HL-60/S4 treated with phorbol 12-myristate 13-acetate at 8.2 ng/mL for 4 days and 3 days (cell line): ENCODE measurements around the gene GJD4.

Experiments used
- in situ Hi-C: fragments of 300-500 bp; cut with MboI; formaldehyde crosslinking; loops from 2 replicates; pipeline ENCODE4 v1.15.0; 2022; ENCODE audit warnings: low sequenced_read_pairs

GJD4 gene

GRCh38 chr10:35613597-35614226 lies 8.6 kb downstream of the GJD4 start:
- in situ Hi-C loops, result no loop called here

DNA sequence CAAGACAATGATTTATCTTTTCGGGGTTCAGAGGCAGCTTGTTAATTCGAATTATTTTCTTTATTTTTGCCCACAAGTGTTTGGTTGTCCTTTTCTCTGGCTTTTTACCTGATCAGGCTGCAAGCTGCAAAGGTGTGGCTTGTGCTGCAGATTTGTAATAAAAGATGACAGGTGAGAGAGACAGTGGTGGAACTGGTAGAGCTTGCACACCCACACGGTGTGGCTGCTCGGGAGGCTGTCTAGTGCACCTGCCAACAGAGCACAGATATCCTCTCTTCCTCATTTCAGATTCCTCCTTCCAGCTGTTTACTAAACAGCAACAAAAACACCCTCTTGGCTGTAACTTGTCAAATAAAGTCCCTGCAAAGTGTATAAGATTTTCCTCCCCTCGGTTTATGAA lies 9.2 kb downstream of the GJD4 start:
- in situ Hi-C loops, result no loop called here

DNA sequence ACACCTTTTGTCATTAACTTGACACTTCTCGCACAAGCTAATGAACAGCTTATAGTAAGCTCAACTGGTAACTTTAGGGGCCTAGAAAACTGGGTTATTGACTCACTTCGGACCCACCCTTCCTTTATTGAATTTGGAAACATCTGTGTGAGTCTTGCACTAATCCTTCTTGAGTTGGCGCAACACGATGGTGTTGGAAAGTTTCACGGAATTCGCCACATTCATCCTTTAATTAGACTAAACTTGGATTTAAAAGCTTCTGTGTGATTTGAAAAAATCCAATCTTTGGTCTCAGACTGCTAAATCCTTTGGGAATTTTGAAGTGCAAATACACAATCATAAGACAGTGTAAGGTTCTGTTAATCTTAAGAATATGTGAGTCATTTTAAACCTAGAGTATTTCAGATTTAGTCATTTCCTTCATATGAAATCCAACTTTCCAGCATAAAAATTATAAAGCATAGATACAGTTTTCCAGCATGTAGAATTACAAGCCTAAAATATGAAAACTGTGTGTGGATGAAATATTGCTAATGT lies 21.9 kb downstream of the GJD4 start:
- in situ Hi-C loops, result no loop called here

- in situ Hi-C loops, result no loop called here
Observed at GRCh38 chr10:35631404-35631803, 26.3 kb downstream of the GJD4 start.

DNA sequence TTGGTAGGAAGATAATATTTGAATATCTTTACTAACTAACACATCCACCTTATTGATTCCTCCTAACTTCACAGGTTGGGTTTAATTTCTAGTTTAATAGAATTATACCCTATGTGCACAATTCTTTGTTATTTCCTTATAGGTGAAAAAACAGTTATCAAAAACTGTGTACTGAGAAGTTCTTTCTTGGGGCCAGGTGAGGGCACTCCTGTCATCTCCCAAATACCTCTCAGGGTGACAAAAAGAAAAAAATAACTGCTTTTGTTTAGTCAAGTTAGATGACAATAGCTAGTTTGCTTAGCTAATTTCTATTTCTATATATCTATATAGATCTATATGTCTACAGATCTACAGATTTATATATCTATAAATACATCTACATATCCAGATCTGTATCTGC lies 26.9 kb downstream of the GJD4 start:
- in situ Hi-C loops, result no loop called here

DNA sequence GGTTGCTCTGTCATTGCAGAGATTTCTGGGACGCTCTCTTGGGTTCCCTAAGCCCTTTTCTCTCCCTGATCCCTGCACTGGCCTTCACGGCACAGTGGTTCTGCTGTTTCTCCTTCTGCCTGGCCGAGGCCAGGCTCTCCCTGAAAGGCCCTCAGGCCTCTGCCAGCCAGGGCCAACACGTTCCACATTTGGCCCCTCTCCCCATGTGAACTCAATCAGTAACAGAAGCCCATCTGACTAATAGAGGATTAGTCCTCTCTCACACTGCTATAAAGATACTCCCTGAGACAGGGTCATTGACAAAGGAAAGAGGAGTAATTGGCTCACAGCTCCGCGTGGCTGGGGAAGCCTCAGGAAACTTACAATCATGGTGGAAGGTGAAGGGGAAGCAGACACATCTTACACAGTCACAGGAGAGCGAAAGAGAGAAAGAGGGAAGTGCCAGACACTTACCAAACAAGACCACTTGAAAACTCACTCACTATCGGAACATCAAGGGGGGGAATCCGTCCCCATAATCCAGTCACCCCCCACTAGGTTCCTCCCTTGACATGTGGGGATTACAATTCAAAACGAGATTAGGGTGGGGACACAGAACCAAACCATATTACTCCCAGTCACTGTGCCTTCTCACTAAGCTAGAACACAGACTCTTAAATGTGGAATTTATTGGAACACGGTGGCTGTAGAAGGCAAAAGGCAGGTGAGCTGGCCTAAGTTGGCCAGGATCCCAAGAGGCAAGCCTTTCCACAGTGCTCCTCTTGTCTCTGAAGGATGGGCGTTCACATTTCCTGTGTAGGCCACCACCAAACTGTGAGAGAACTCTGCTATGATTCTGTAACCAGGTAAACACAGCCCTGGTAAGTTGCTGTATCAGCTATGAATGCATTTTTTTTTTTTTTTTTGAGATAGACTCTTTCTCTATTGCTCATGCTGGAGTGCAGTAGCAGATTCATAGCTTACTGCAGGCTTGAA lies 28.2 kb downstream of the GJD4 start:
- in situ Hi-C loops, result no loop called here

DNA sequence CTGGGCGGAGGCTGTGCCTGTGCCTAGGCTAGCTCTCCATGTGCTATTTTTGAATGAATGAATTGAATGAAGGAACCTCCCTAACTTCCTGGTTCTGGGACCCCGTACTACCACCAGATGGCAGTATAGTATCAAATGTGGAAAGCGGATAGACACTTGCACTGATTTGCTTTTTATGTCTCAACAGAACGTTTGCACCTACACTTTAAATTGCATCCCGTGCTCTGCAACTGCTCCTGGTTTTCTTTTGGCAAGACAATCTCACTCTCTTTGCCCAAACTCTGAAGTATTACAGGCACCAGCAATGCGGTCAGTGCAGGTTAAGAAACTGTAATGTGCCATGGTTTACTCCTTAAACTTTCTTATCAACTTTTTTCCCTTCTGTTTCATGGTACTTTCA lies 30.4 kb downstream of the GJD4 start:
- in situ Hi-C loops, result no loop called here

- in situ Hi-C loops, result no loop called here
Observed at GRCh38 chr10:35636956-35637355, 31.8 kb downstream of the GJD4 start.

DNA sequence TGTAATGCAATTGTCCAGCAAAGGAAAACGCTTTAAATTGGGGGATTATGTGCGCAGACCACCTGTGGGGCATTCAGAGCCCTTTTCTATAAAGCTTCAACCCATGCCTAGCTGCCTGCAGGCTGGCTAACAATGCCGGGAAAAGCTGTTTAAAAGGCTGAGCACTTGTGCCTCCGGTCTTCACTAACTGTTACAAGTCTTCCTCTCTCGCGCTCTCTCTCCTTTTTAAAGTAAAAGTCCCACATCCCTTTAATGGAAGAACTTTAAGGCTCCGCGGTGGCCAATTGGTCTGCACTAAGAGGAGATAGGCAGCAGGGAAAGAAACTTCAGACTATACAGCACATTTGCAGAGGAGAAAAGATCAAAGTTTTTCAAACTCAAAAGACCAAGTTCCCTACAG lies 32.3 kb downstream of the GJD4 start:
- in situ Hi-C loops, result no loop called here

GRCh38 chr10:35638101-35638500 lies 33.0 kb downstream of the GJD4 start:
- in situ Hi-C loops, result no loop called here

DNA sequence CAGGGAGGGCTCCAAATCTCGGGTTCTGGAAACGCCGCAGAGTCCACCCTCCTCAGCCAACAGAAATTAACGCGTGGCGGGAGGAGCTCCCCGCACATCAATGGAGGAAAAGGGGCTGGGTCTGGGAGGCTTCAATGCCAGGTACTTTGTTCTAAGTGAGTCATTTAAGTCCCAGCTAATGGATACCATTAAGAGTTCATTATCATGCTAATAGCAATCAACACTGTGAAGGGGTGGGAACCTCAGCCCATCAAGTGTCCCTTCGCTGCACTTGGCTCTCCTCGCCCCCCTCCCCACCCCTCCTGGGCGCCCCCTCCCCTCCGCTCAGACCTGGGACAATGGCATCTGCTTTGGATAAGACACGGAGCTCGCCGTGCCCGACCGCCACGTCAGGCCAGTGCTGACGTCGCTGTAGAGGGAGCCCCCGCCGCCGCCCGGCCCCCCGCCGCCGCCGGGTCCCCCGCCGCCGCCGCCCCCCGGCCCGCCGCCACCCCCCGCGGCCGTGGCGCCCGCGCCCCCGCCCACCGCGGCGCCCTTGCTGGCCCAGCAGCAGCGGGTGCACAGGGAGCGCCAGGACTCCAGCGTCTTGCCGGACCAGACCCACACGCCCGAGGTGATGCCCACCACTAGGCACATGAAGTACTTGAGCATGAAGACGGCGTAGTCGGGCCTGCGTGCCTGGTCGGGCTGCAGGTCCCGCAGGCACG lies 34.0 kb downstream of the GJD4 start:
- in situ Hi-C loops, result no loop called here

- in situ Hi-C loops, result no loop called here
Observed at GRCh38 chr10:35639728-35640401, 34.7 kb downstream of the GJD4 start.

DNA sequence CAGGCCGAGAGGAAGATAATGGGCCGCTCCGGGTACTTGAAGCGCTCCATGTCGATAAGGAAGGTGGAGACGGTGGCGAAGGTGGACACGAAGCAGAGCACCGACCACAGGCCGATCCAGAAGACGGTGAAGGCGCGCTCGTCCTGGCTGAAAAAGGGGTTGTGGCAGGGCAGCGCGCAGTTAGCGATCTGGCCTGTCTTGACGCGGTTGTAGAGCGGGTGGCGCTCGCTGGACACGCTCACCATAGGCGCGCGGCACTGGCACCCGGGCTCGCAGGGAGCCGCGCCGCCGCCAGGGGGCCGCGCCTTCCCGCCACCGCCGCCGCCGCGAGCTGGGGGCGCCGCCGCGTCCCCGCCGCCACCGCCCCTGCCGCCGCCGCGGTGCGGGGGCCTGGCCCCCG lies 35.3 kb downstream of the GJD4 start:
- in situ Hi-C loops, result no loop called here

- in situ Hi-C loops, result no loop called here
Observed at GRCh38 chr10:35640951-35641675, 36.0 kb downstream of the GJD4 start.

GRCh38 chr10:35641676-35642034 lies 36.5 kb downstream of the GJD4 start:
- in situ Hi-C loops, result no loop called here

DNA sequence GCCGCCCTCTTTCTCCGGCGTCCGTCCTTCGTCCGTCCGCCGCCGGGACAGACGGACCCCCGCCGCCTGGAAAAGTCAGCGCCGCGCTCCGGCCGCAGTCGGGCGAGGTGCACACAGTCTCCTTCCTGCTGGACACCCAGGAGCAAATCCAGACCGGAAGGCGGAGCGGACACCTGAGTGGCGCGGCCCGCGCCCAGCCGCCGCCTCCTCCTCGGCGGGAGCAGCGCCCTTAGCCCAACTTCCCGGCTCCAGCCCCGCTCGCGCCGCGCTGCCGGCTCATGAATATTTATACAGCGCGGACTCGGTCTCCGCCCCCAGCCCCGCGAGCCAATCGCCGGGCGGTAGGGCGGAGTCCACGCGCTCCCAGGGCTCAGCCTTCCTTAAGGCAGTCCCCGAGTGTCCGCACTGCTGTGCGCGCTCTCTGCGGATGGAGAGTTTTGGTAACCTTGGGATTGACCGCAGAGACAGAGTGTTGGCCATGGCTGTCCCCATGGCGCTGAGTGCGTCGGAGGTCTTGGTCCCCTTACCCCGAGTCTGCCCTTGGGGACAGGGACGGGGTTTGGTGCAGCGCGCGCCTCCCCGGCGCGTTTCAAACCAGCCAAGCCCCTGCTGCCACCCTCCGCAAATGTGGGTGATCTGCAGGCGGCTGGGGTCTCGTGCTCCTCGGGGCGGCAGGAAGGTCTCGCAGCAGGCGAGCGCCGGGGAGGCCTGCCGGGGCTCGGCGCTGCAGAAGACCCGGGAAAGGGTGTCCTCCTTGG lies 37.1 kb downstream of the GJD4 start, which contains the start of gene FZD8:
Gene FZD8, minus strand, starts transcription at position 262 of the 758 bp plus-strand sequence. CDS start 867 bp downstream, outside the sequence.
- in situ Hi-C loops, result no loop called here

GRCh38 chr10:35642793-35643114 lies 37.6 kb downstream of the GJD4 start:
- in situ Hi-C loops, result no loop called here

- in situ Hi-C loops, result no loop called here
Observed at GRCh38 chr10:35643151-35644049, 38.3 kb downstream of the GJD4 start.
